ENCODE data around the gene PDE11A.

Gene PDE11A

GRCh38 chr2:177721087-177721486 lies 351.5 kb downstream of the PDE11A start:
- DNase-seq: no peak

GRCh38 chr2:177717831-177718618 lies 354.6 kb downstream of the PDE11A start:
- no peak for DNase-seq

- no peak for DNase-seq
Observed at GRCh38 chr2:177716484-177716883, 356.1 kb downstream of the PDE11A start.

GRCh38 chr2:177715771-177716170 lies 356.8 kb downstream of the PDE11A start:
- no peak for DNase-seq

- no peak for DNase-seq
Observed at GRCh38 chr2:177714704-177715103, 357.9 kb downstream of the PDE11A start.

GRCh38 chr2:177712462-177712861 lies 360.1 kb downstream of the PDE11A start:
- no peak for DNase-seq

- DNase-seq: no peak
Observed at GRCh38 chr2:177711483-177712265, 360.9 kb downstream of the PDE11A start.

- DNase-seq: no peak
Observed at GRCh38 chr2:177710889-177711288, 361.7 kb downstream of the PDE11A start.

- DNase-seq: no peak
Observed at GRCh38 chr2:177709986-177710401, 362.6 kb downstream of the PDE11A start.

- peak in 1 of 2 experiments; percentile 62 for DNase-seq
Observed at GRCh38 chr2:177708660-177709444, 363.7 kb downstream of the PDE11A start.

GRCh38 chr2:177708106-177708505 lies 364.5 kb downstream of the PDE11A start:
- DNase-seq: no peak

GRCh38 chr2:177705511-177706173 lies 366.9 kb downstream of the PDE11A start:
- DNase-seq: no peak

GRCh38 chr2:177703159-177703558 lies 369.4 kb downstream of the PDE11A start:
- DNase-seq: no peak

- DNase-seq: no peak
Observed at GRCh38 chr2:177698281-177698680, 374.3 kb downstream of the PDE11A start.

GRCh38 chr2:177694348-177694747 lies 378.2 kb downstream of the PDE11A start:
- DNase-seq: no peak

GRCh38 chr2:177693658-177694339 lies 378.8 kb downstream of the PDE11A start:
- no peak for DNase-seq

- DNase-seq: peak in 1 of 2 experiments; percentile 7
Observed at GRCh38 chr2:177692783-177693269, 379.8 kb downstream of the PDE11A start.

- no peak for DNase-seq
Observed at GRCh38 chr2:177692042-177692782, 380.4 kb downstream of the PDE11A start.

- no peak for DNase-seq
Observed at GRCh38 chr2:177691177-177691576, 381.4 kb downstream of the PDE11A start.

- DNase-seq: no peak
Observed at GRCh38 chr2:177689623-177690022, 383.0 kb downstream of the PDE11A start.

- no peak for DNase-seq
Observed at GRCh38 chr2:177688844-177689243, 383.7 kb downstream of the PDE11A start.

All from NCI-H446 (cell line).